Pancreas (tissue), 10 donors: ENCODE results near the gene CTXN3. TPM values are rescaled to one million over a fixed set of nuclear protein-coding genes. Genes with fewer than 3 reads are reported as not detected.

Source experiments
- ATAC-seq, 4 donors: fragments of 200-7000 bp; cut with Tn5 transposase; one replicate each; pipeline versions ENCODE4 v1.8.0 to v1.9.1; 2020; ENCODE audit warnings: mild to moderate bottlenecking in 4 of 4, moderate library complexity in 4 of 4
- DNase-seq, 6 donors: peaks; one replicate each; pipeline ENCODE4 v3.0.0-alpha.2; 2020
- FAIRE-seq: peaks from 2 replicates; lab custom pipeline; 2012; peaks lifted over from hg19 to GRCh38; lab: Jason Lieb, UNC
- H3K27ac ChIP-seq, 4 donors: fragments of 200-600 bp; sonication (generic); 1 replicate in 3 of 4; 2 replicates in 1 of 4; pipeline versions ENCODE4 v1.5.0 to v1.8.0; 2020
- H3K27me3 ChIP-seq, 4 donors: fragments of 200-600 bp; one replicate each; pipeline ENCODE4 v1.8.0; 2021
- H3K36me3 ChIP-seq, 3 donors: fragments of 200-600 bp; sonication (generic) in 1 of 3; one replicate each; pipeline versions ENCODE4 v1.5.0 to v1.8.0; 2020 to 2021
- H3K4me1 ChIP-seq, 3 donors: fragments of 200-600 bp; one replicate each; pipeline ENCODE4 v1.8.0; 2021
- H3K4me3 ChIP-seq, 4 donors: fragments of 200-600 bp; sonication (generic) in 2 of 4; one replicate each; pipeline versions ENCODE4 v1.5.0 to v1.8.0; 2020 to 2021
- H3K9me3 ChIP-seq, 4 donors: fragments of 200-600 bp; one replicate each; pipeline ENCODE4 v1.8.0; 2021
- CTCF ChIP-seq, 4 donors: fragments of 200-600 bp; sonication (generic) in 3 of 4; IDR thresholded peaks; one replicate each; pipeline versions ENCODE4 v1.5.0 to v1.8.0; 2021; ENCODE audit warnings: antibody characterized with exemption in 4 of 4
- WGBS, 2 donors: extraction: QIAGEN DNeasy Blood & Tissue Kit; methylation state at CpG; one replicate each; pipeline ENCODE4 v1.1.7; 2013; 5-methylcytosine and 5-hydroxymethylcytosine counted together
- intact Hi-C, 3 donors: fragments of 100-400 bp; cut with DNase I; formaldehyde crosslinking; loops; one replicate each; pipeline versions ENCODE4 v1.11.1 to v1.14.2; 2022
- polyA plus RNA-seq, 2 donors: library from polyadenylated mRNA; stranded (reverse); fragments of 200-250 nt; gene quantifications; one replicate each; pipeline ENCODE4 v1.2.3, GENCODE V29; 2013
- total RNA-seq, 6 donors: library from RNA; stranded (reverse); fragmentation: NEBNext Ultra II Directional in 4 of 6; extraction: Animal tissue kit (Norgen Biotek cat#: 25700) in 4 of 6; gene quantifications; one replicate each; pipeline versions ENCODE4 v1.2.1 to v1.2.4, GENCODE V29; 2021 to 2023
- donor health status: healthy with polysubstance abuse.
- donor health status: DM: no; HTN: no; CAD: no; lungs with moderate emphysema.
- donor health status: DM: no; HTN: no; CAD: no.
- donor health status: control.
- donor health status: control.
- donor health status: Bipolar disorder and iron deficiency.
- donor health status: DM: yes; HTN: yes; CAD: no.
- donor health status: DM: no; HTN: no; CAD: no.
- donor health status: DM: no; HTN: no; CAD: no.
- donor health status: DM: yes; HTN: yes; CAD: no.

Gene CTXN3
- total and polyA plus RNA-seq, 8 donors, result not detected

- no peaks in the 10 kb centered on the region for H3K27me3 ChIP-seq
- ATAC-seq (no peak), DNase-seq (no peak), FAIRE-seq (no peak)
- no peak for TF ChIP-seq CTCF (IDR thresholded peaks at IDR 0.05)
- H3K36me3 ChIP-seq, result no peaks in the 10 kb centered on the region
- intact Hi-C loops, result no loop called here
- H3K9me3 ChIP-seq, result no peaks in the 10 kb centered on the region
- no peak overlapping the region for H3K4me3 ChIP-seq
- 65 to 71% methylated on average over 4 of the region's 4 CpGs for whole genome bisulfite sequencing, 2 donors
- no peak overlapping the region for H3K27ac ChIP-seq
- no peaks in the 10 kb centered on the region for H3K4me1 ChIP-seq
These were observed 34.1 kb downstream of the CTXN3 start for GRCh38 chr5:127683008-127683407.

DNA sequence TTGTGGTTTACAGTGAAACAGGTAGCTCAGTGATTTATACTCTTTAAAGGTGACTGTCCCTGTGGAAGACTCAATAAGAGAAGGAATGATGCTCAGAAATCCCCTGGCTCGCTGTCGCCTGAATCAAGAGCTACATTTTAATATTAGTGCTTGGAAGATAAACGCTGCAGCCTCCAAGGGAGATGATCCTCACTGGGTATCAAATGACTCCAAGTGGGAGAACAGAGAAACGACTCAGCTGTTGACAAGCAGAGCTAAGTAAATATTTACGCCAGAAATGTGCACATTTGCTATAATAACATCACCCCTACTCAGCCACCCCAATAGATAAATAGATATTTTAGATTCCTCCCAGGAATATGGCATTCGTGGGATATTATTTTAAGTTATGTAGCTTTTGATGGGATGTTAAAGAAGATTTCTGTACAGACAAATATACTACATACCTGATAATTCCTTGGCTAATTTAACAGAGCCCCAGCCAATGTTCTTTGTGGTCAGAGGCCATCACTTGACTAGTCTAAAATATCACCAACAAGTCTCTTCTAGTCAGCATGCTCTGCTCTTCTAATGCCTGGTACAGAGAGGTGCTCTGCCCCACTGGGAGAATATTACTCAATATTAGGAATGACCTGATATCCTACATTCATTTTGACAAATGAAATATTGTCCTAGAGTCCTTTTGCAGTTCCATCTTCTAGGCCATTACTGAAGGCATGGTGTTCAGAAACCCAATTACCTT is 36.0 kb downstream of the CTXN3 start:
- Histone ChIP-seq H3K27me3 (no peaks in the 10 kb centered on the region), H3K4me3 (no peak overlapping the region), H3K4me1 (no peaks in the 10 kb centered on the region), H3K27ac (no peak overlapping the region), H3K36me3 (no peaks in the 10 kb centered on the region), H3K9me3 (no peaks in the 10 kb centered on the region)
- ATAC-seq, result no peak
- no peak for FAIRE-seq
- no peak for DNase-seq
- intact Hi-C loops, result no loop called here
- no peak for TF ChIP-seq CTCF (IDR thresholded peaks at IDR 0.05)
- WGBS, 2 donors, result 73 to 81% methylated on average over 6 of the region's 6 CpGs

- Histone ChIP-seq H3K36me3 (no peaks in the 10 kb centered on the region), H3K27me3 (no peaks in the 10 kb centered on the region), H3K4me1 (no peaks in the 10 kb centered on the region), H3K9me3 (no peaks in the 10 kb centered on the region), H3K4me3 (no peak overlapping the region), H3K27ac (no peak overlapping the region)
- no peak for DNase-seq
- intact Hi-C loops, result no loop called here
- no peak for TF ChIP-seq CTCF (IDR thresholded peaks at IDR 0.05)
- no peak for FAIRE-seq
- no peak for ATAC-seq
- WGBS, 2 donors, result 48 to 55% methylated on average over 2 of the region's 2 CpGs
These were observed 36.8 kb downstream of the CTXN3 start for GRCh38 chr5:127685662-127686061.

DNA sequence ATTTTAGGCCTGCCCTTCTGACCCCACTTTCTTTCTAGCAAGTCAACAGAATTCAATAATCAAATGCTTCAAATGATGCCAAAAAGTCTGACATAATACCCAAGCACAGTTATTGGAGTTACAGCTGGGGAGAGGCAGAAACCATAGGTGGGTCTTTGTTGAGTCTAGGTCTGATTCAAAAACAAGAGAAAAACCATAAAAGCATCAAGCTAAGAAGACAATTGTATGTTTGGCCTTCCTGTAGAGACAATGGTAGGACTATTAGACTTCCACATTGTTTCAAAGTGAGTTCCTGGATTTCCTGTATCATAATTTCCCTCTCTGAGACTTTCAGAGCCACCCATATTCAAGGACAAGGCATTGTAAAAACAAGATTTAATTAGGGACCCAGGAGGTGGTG is 37.5 kb downstream of the CTXN3 start:
- intact Hi-C loops, result no loop called here
- no peaks in the 10 kb centered on the region for H3K27me3 ChIP-seq
- no peak overlapping the region for H3K4me3 ChIP-seq
- FAIRE-seq (no peak), DNase-seq (no peak), ATAC-seq (no peak)
- no peaks in the 10 kb centered on the region for H3K4me1 ChIP-seq
- no peak for TF ChIP-seq CTCF (IDR thresholded peaks at IDR 0.05)
- H3K9me3 ChIP-seq, result no peaks in the 10 kb centered on the region
- no peak overlapping the region for H3K27ac ChIP-seq
- no peaks in the 10 kb centered on the region for H3K36me3 ChIP-seq

GRCh38 chr5:127694518-127695171 is 45.8 kb downstream of the CTXN3 start:
- H3K27me3 ChIP-seq, result no peaks in the 10 kb centered on the region
- no peaks in the 10 kb centered on the region for H3K9me3 ChIP-seq
- intact Hi-C loops, result no loop called here
- DNase-seq (no peak), ATAC-seq (no peak), FAIRE-seq (no peak)
- no peak overlapping the region for H3K4me3 ChIP-seq
- no peaks in the 10 kb centered on the region for H3K36me3 ChIP-seq
- H3K4me1 ChIP-seq, result no peaks in the 10 kb centered on the region
- H3K27ac ChIP-seq, result no peak overlapping the region
- TF ChIP-seq CTCF (IDR thresholded peaks at IDR 0.05), result no peak
- 72 to 86% methylated on average over 1 of the region's 1 CpG for WGBS, 2 donors
